ENCODE measurements around the gene SLC24A4.

SLC24A4 gene

DNA sequence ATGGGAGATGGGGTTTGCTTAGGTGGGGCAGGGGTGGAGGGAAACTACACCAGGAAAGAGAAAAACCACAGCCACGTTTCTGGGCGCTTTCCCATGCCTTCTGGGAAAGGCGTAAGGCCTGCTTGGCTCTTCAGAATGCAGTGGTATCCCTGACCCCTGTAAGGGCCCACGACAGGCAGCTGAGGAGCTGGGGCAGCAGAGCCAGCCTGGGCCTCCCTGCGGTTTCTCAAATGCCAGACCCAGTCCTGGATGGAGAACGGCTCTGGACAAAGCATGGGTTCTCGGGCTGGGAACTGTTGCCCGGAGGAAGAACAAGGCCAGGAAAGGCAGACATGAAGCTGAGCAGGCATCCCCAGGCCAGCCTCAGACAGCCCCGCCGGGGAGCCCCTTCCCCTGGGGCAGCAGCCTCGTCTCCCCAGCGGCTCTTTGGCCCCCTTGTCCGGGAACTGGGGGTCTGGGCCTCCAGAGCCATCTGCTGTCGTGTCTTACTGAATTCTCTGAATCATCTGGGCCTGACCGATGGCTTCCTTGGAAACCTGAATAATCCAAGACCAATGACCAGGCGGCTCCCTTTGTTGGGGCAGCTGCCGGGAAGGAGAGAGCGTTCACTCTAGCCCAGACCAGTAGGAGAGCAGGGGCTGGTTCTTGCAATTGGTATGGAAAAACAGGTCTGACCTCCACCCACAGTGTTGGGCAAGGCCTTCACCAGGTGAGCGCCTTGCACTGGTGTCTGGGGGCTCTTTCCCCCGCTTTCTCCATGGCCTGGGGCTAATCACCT, 126.6 kb downstream of the SLC24A4 start:
- no peak overlapping the region for H3K4me3 ChIP-seq (ENCODE audit: low read depth, low read length)
- DNase-seq (ENCODE audit: low read depth), result no peak

DNA sequence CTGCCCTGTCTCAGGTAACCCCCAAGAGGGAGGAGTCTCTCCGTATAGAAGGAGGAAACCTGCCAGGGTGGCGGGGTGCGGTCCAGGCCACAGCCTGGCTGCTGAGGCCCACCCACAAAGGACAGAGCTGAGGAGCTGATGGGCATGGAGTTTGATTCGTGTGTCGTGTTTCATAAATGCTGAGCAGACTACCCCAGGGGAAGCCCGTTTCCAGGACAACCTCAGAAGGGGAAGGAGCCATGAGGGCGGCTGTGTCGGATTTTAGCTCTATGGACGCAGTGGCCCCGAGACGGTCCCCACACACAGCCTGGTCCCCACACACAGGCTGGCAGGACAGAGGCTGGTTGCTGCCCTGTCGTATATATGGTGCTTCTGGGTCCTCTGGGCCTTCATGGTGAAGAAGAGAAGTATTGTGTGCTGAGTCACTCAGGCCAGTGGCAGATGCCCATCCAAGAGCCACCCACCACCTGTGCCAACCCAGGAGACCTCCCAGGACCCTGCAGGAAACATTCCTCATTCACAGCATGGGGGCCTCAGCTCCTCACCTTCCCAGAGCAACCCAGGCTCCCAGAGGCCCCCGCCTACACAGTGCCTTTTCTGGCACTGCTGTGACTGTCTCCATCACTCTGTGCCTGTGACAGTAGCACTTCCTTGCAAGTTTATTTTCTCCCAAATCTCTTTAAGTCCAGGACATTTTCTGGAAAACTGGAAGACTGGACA, 127.5 kb downstream of the SLC24A4 start:
- no peak for DNase-seq (ENCODE audit: low read depth)
- no peak overlapping the region for H3K4me3 ChIP-seq (ENCODE audit: low read depth, low read length)

DNA sequence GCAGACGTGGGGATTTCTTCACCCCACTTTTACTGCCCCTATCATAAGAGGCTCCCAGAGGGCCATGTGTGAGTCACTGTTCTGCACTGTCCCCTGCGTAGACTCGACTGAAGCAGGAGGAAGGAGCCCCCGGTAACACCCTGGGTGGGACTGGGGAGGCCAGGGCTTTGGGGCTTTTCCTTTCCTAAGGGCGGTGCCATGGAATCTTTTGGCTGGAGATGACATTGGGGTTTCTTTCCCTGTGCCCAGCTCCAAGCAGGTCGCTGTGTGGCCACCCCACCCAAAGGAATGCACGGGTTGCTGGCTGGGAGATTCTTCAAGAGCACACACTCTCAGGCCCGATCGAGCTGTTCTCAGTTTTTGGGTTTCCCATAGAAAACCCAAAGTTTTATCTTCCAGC, 128.3 kb downstream of the SLC24A4 start:
- DNase-seq (ENCODE audit: low read depth), result no peak
- H3K4me3 ChIP-seq (ENCODE audit: low read depth, low read length), result no peak overlapping the region

- no peak overlapping the region for H3K4me3 ChIP-seq (ENCODE audit: low read depth, low read length)
- no peak for DNase-seq (ENCODE audit: low read depth)
Measured at GRCh38 chr14:92451755-92452154, 128.8 kb downstream of the SLC24A4 start.

DNA sequence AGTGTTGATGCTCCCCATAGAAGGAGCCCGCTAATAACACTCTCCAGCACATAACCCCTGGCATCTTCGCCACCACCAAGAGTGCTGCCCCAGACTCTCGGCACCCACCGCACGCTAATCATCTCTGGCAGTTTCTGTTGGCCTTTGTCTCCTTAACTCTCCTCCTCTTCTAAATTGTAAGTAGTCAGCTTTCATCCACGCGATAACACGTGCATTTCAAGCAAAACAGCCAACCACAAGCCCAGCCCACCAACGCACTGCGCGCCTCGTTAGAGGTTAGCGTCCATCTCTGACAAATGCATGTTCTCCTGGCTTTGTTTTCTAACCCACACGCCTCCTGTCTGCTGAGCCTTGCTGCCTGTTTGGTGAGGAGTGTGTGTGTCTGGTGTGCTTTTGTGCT, 129.5 kb downstream of the SLC24A4 start:
- no peak overlapping the region for H3K4me3 ChIP-seq (ENCODE audit: low read depth, low read length)
- DNase-seq (ENCODE audit: low read depth), result no peak

DNA sequence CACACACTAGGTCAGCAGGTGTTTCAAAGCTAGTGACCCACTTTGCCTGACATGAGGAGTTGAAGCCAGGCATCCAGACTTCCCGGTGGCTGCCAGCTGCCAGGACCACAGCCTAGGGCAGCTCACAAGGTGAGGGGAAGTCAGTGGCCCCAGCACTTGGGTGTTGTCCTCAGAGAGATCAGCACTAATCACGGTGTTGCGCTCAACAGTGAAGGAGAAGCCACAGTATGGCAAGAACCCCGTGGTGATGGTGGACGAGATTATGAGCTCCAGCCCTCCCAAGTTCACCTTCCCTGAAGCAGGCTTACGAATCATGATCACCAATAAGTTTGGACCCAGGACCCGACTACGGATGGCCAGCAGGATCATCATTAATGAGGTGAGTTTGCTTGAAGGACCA, 130.7 kb downstream of the SLC24A4 start:
- no peak overlapping the region for H3K4me3 ChIP-seq (ENCODE audit: low read depth, low read length)
- DNase-seq (ENCODE audit: low read depth), result no peak

DNA sequence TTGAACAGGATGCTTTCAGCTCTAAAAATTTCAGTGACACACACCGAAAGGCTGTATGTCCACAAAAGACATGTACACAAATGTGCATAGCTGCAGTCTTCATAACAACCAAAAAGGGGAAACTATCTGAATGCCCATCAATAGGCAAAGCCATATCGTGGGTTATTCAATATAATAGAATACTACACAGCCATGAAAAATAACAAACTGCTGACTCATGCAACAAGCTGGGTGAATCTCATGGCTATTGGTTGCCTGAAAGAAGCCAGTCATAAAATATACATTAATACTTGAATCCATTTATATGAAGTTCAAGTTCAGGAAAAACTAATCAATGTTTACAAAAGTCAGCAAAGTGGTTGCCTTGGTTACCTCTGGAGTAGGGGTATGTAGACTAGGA, 132.3 kb downstream of the SLC24A4 start:
- DNase-seq (ENCODE audit: low read depth), result no peak
- no peak overlapping the region for H3K4me3 ChIP-seq (ENCODE audit: low read depth, low read length)

- H3K4me3 ChIP-seq (ENCODE audit: low read depth, low read length), result no peak overlapping the region
- DNase-seq (ENCODE audit: low read depth), result no peak
Measured at GRCh38 chr14:92456215-92457015, 133.4 kb downstream of the SLC24A4 start.

- H3K4me3 ChIP-seq (ENCODE audit: low read depth, low read length), result no peak overlapping the region
- no peak for DNase-seq (ENCODE audit: low read depth)
Measured at GRCh38 chr14:92457016-92457565, 134.1 kb downstream of the SLC24A4 start.

GRCh38 chr14:92458136-92459029, 135.4 kb downstream of the SLC24A4 start:
- no peak for DNase-seq (ENCODE audit: low read depth)
- no peak overlapping the region for H3K4me3 ChIP-seq (ENCODE audit: low read depth, low read length)

DNA sequence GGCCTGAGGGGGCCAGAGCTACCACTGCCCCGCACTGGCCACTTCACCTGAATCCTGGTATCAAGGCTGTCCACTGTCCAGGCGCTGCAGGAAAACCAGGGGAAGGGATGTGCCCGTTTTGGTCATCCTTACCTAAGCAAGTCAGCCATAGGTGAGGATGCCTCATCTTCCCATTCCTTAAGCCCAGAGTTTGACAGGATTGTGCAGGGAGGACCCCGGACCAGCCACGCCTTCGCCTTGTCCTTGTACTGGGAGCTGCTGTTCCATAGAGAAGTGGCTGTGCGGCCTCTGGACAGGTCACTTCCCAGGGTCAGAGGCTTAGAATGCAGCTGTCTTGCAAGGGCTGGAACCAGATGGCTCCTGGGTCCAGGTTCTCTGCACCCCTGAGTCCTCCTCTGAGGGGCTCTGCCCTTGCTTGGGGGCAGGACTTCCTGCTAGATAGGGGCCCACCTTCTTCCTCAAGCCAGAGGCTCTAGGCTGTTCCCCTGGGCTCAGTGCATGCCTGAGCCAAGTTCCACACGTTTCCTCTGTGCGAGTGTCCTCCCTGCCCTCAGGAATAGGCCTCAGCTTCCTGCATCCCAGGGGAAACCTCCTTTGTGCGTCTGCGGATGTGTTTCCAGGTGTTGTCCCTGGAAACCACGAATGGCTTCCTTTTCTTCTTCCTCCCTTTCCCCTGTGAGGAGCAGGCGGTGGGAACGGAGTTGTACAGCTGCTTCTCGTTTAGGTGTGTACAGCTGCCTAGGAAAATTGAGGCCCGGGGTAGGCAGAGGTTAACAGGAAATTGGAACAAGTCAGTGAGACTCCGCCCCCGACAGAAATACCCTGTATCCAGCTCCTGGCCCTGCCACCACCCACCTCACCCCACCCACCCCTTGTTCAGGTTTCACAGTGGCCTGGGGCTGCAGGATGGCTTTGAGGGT, 136.3 kb downstream of the SLC24A4 start:
- no peak for DNase-seq (ENCODE audit: low read depth)
- H3K4me3 ChIP-seq (ENCODE audit: low read depth, low read length), result no peak overlapping the region

DNA sequence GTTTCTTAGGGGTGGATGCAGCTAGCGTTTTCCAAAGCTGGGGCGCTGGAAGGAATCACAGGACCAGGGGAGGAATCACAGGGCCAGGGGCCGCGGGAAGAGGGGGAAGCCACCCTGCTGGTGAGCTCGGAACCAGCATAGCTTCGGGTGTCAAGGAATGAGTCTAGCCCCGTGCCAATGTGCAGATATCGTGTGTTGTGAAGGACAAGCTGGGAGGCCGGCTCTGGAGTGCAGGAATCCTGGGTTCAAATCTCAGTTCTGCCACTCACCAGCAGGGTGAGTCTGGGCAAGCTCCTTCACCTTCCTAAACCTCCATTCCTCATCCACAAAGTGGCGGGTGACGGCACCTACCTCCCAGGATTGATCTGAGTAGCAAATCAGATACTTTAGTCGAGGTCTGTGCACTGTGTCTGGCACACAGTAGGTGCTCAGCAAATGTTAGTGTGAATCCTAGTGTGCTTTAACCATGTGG, 137.0 kb downstream of the SLC24A4 start:
- DNase-seq (ENCODE audit: low read depth), result no peak
- H3K4me3 ChIP-seq (ENCODE audit: low read depth, low read length), result no peak overlapping the region

DNA sequence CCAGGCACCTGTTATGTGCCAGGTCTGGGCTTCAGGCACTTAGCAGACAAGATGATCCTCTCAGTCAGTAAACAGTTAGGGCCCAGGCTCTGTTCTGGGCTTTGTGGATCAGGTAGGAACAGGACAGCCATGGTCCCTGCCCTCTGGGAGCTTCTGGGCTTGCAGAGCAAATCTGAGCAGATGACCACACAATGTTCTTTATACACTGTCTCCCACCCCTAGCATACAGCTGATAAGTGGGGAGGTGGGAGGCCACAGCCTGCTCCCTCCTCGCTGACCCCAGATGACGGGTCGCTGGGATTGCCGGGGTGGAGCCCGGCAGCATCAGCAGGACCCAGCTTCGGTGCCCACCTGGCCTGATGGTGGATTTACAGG, 137.6 kb downstream of the SLC24A4 start:
- no peak for DNase-seq (ENCODE audit: low read depth)
- H3K4me3 ChIP-seq (ENCODE audit: low read depth, low read length), result no peak overlapping the region

DNA sequence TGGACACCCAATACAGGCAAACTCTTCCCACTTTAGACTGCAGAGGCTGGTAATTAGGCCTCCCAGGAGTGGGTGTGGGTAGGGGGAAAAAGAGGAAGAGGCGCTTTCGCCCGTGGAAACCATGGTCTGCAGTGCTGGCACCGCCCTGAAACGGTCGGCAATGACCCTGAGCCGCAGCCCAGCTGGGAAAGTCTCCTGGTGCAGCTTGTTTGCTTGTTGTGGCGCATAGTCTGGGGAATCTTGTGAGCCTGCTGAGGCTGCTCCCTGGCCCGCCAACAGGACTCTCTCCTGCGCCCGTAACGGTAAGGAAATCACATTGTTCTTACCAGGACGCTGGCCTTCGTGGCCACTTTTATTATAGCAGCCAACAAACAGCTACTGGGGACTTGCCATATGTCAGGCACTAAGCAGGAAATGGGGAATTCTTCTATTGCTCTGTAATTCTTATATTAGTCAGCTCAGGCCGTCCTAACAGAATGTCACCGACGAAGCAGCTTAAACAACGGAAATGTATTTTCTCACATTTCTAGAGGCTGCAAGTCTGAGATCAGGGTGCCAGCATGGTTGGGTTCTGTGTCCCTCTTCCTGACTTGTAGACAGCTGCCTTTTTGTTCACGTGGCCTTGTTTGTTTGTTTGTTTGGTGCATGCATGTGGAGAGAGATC, 138.1 kb downstream of the SLC24A4 start:
- DNase-seq (ENCODE audit: low read depth), result peak; percentile 38
- H3K4me3 ChIP-seq (ENCODE audit: low read depth, low read length), result no peak overlapping the region

GRCh38 chr14:92461891-92462290, 138.9 kb downstream of the SLC24A4 start:
- DNase-seq (ENCODE audit: low read depth), result no peak
- H3K4me3 ChIP-seq (ENCODE audit: low read depth, low read length), result no peak overlapping the region

DNA sequence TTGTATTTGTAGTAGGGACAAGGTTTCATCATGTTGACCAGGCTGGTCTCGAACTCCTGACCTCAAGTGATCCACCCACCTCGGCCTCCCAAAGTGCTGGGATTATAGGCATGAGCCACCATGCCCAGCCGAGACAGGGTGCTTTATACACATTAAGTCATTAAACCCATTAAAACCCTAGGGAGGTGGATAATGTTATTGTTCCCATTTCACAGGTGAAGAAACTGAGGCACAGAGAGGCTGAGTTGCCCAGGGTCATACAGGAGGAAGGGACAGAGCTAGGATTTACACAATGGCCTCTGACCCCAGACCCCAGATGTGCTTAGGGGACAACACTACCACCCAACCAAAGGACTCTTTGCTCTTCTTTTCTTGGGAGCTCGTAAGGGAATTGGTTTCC, 139.6 kb downstream of the SLC24A4 start:
- DNase-seq (ENCODE audit: low read depth), result no peak
- H3K4me3 ChIP-seq (ENCODE audit: low read depth, low read length), result no peak overlapping the region

- no peak for DNase-seq (ENCODE audit: low read depth)
- no peak overlapping the region for H3K4me3 ChIP-seq (ENCODE audit: low read depth, low read length)
Measured at GRCh38 chr14:92463141-92463540, 140.2 kb downstream of the SLC24A4 start.

DNA sequence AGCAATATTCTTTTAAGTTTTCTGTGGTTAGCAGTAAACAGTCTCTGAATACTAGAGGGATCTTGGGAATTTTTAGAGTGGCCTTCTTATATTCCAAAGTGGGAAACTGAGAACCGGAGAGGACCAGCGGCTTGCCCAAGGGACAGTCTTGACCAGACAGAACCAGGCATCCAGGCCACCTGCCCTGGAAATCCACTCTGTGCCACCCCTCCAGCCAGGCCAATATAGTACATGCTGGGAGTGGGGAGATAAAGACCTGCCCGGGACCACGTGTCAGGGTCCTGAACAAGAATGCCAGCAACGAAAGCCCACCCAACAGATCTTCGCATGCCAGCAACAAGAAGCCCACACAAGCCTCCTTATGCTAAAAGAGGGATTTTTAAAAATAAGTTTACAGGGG, 141.2 kb downstream of the SLC24A4 start:
- no peak overlapping the region for H3K4me3 ChIP-seq (ENCODE audit: low read depth, low read length)
- no peak for DNase-seq (ENCODE audit: low read depth)

Data from skeletal muscle cell (primary cell).